Keratinocyte (primary cell): Measurements from ENCODE around the gene GSTA5. TPM values are rescaled to one million over a fixed set of nuclear protein-coding genes. Genes with fewer than 3 reads are reported as not detected.

ENCODE experiments used
- DNase-seq: peaks from one replicate; pipeline ENCODE4 v3.0.0-alpha.2; 2011; ENCODE audit warnings: low read depth, missing footprints, low spot score
- FAIRE-seq: peaks from 2 replicates; lab custom pipeline; 2011; peaks lifted over from hg19 to GRCh38; lab: Jason Lieb, UNC
- H2AFZ ChIP-seq: 2 replicates; pipeline ENCODE4 v1.6.0; 2012; ENCODE audit warnings: low read length, control low read depth, inconsistent platforms; ENCODE audit not compliant: control insufficient read depth
- H3K27ac ChIP-seq: 2 replicates; pipeline ENCODE4 v1.5.1; 2011; ENCODE audit warnings: low read length; ENCODE audit not compliant: control insufficient read depth, insufficient read depth
- H3K27me3 ChIP-seq: 3 replicates; pipeline ENCODE4 v1.6.0; 2011; ENCODE audit warnings: low read length; ENCODE audit not compliant: control insufficient read depth, insufficient read depth; ENCODE audit errors: extremely low read depth
- H3K36me3 ChIP-seq, 2 experiments: 2 replicates in 1 of 2; 3 replicates in 1 of 2; pipeline ENCODE4 v1.5.1; 2011; ENCODE audit warnings: low read length in 2 of 2, mild to moderate bottlenecking in 1 of 2; ENCODE audit not compliant: control insufficient read depth in 2 of 2, insufficient read depth in 2 of 2; ENCODE audit errors: extremely low read depth in 1 of 2
- H3K4me1 ChIP-seq: 3 replicates; pipeline ENCODE4 v1.5.1; 2011; ENCODE audit warnings: low read length; ENCODE audit not compliant: control insufficient read depth, insufficient read depth; ENCODE audit errors: extremely low read depth
- H3K4me2 ChIP-seq: 3 replicates; pipeline ENCODE4 v1.6.0; 2011; ENCODE audit warnings: low read depth, low read length; ENCODE audit not compliant: control insufficient read depth, insufficient read depth; ENCODE audit errors: extremely low read depth
- H3K4me3 ChIP-seq, 3 experiments: fragments of 200-600 bp in 1 of 3; sonication (generic) in 1 of 3; 2 replicates in 2 of 3; 3 replicates in 1 of 3; pipeline ENCODE4 v1.5.1; 2011 to 2016; ENCODE audit warnings: low read length in 3 of 3, mild to moderate bottlenecking in 3 of 3, control low read depth in 2 of 3, inconsistent platforms in 1 of 3, low read depth in 1 of 3, mixed read lengths in 1 of 3, mixed run types in 1 of 3, moderate library complexity in 1 of 3; ENCODE audit not compliant: control insufficient read depth in 2 of 3, insufficient read depth in 2 of 3; ENCODE audit errors: extremely low read depth in 1 of 3
- H3K79me2 ChIP-seq: 2 replicates; pipeline ENCODE4 v1.6.0; 2012; ENCODE audit warnings: low read length; ENCODE audit not compliant: control insufficient read depth, insufficient read depth
- H3K9ac ChIP-seq: 3 replicates; pipeline ENCODE4 v1.6.0; 2011; ENCODE audit warnings: low read length; ENCODE audit not compliant: control insufficient read depth, insufficient read depth; ENCODE audit errors: extremely low read depth
- H3K9me1 ChIP-seq: 3 replicates; pipeline ENCODE4 v1.6.0; 2011; ENCODE audit warnings: low read length; ENCODE audit not compliant: control insufficient read depth, insufficient read depth; ENCODE audit errors: extremely low read depth
- H3K9me3 ChIP-seq: 2 replicates; pipeline ENCODE4 v1.5.1; 2012; ENCODE audit warnings: low read depth, low read length; ENCODE audit not compliant: control insufficient read depth
- H4K20me1 ChIP-seq: 3 replicates; pipeline ENCODE4 v1.6.0; 2011; ENCODE audit warnings: low read length; ENCODE audit not compliant: control insufficient read depth, insufficient read depth; ENCODE audit errors: extremely low read depth
- EZH2 ChIP-seq: IDR thresholded peaks from one replicate; pipeline ENCODE4 v1.6.1; 2012; ENCODE audit warnings: inconsistent platforms, mild to moderate bottlenecking, low read length, moderate library complexity
- dilution Hi-C: fragments of 300-500 bp; cut with MboI; formaldehyde crosslinking; loops from one replicate; pipeline ENCODE4 v1.7.0; 2020; ENCODE audit warnings: low sequenced_read_pairs; ENCODE audit not compliant: extremely low pct_ligation_motif_present
- polyA plus RNA-seq, 5 experiments: library from polyadenylated mRNA; depleted of rRNA in 3 of 5; stranded (reverse) in 3 of 5; stranded (forward) in 1 of 5; unstranded in 1 of 5; fragments of >200 nt; gene quantifications; 1 replicate in 1 of 5; 2 replicates in 3 of 5; 3 replicates in 1 of 5; pipeline versions ENCODE4 v1.2.1 to v1.2.3, GENCODE V29; 2011 to 2012; ENCODE audit warnings: missing spikeins in 2 of 5, low read depth in 1 of 5, low replicate concordance in 1 of 5
- TF ChIP-seq, protein P1 (sequence below), 3 experiments: IDR thresholded peaks in 1 of 3; conservative IDR thresholded peaks in 1 of 3; optimal IDR thresholded peaks in 1 of 3; 2 replicates in 2 of 3; 3 replicates in 1 of 3; pipeline versions ENCODE3 to v1.5.1; 2011; ENCODE audit warnings: low read length in 3 of 3, mild to moderate bottlenecking in 3 of 3, moderate library complexity in 2 of 3, control low read depth in 1 of 3, inconsistent platforms in 1 of 3; ENCODE audit not compliant: insufficient read depth in 2 of 3; ENCODE audit errors: extremely low read depth in 1 of 3

Gene GSTA5
- polyA plus RNA-seq, 1 donor (not counting 4 experiments of a cell fraction or from before 2014, with no cell fraction given): not detected

DNA sequence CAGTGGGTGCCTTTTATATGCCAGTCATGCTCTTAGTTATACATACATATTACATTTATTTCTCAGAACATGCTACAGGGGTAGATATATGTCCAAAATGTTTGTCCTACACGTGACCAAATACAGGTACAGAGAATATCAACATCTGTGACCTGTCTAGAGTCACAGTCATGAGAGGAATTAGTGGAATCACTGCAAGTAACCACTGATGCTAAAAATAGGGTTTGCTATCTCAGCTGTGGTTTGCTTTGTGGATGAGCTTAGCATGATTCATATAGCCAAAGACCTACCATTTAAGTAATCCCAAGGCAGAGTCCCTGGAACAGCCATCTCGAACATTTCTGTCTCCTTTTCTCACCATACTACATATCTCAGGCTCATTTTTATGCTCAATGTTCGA is 36.6 kb upstream of the GSTA5 start:
- Histone ChIP-seq H3K79me2 (no peaks in the 10 kb centered on the region), H3K4me2 (no peak overlapping the region), H3K27me3 (peaks cover 63% of the 10 kb centered on the region), H3K4me1 (peaks cover 7% of the 10 kb centered on the region), H3K9me1 (no peaks in the 10 kb centered on the region), H3K27ac (no peak overlapping the region), H3K4me3 (no peak overlapping the region), H3K36me3 (no peaks in the 10 kb centered on the region), H3K9ac (no peak overlapping the region), H3K9me3 (no peaks in the 10 kb centered on the region), H4K20me1 (no peaks in the 10 kb centered on the region), H2AFZ (no peak overlapping the region)
- DNase-seq (peak; percentile 5), FAIRE-seq (peak; percentile 60)
- no peak for TF ChIP-seq EZH2
- TF ChIP-seq, protein P1, sequence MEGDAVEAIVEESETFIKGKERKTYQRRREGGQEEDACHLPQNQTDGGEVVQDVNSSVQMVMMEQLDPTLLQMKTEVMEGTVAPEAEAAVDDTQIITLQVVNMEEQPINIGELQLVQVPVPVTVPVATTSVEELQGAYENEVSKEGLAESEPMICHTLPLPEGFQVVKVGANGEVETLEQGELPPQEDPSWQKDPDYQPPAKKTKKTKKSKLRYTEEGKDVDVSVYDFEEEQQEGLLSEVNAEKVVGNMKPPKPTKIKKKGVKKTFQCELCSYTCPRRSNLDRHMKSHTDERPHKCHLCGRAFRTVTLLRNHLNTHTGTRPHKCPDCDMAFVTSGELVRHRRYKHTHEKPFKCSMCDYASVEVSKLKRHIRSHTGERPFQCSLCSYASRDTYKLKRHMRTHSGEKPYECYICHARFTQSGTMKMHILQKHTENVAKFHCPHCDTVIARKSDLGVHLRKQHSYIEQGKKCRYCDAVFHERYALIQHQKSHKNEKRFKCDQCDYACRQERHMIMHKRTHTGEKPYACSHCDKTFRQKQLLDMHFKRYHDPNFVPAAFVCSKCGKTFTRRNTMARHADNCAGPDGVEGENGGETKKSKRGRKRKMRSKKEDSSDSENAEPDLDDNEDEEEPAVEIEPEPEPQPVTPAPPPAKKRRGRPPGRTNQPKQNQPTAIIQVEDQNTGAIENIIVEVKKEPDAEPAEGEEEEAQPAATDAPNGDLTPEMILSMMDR (optimal IDR thresholded peaks at IDR 0.05 in 1 of 3, IDR thresholded peaks at IDR 0.05 in 1 of 3, conservative IDR thresholded peaks at IDR 0.05 in 1 of 3; ENCODE audit: extremely low read depth in 1 of 3, insufficient read depth in 2 of 3, low read length in 3 of 3): no peak
- dilution Hi-C loops: no loop called here

DNA sequence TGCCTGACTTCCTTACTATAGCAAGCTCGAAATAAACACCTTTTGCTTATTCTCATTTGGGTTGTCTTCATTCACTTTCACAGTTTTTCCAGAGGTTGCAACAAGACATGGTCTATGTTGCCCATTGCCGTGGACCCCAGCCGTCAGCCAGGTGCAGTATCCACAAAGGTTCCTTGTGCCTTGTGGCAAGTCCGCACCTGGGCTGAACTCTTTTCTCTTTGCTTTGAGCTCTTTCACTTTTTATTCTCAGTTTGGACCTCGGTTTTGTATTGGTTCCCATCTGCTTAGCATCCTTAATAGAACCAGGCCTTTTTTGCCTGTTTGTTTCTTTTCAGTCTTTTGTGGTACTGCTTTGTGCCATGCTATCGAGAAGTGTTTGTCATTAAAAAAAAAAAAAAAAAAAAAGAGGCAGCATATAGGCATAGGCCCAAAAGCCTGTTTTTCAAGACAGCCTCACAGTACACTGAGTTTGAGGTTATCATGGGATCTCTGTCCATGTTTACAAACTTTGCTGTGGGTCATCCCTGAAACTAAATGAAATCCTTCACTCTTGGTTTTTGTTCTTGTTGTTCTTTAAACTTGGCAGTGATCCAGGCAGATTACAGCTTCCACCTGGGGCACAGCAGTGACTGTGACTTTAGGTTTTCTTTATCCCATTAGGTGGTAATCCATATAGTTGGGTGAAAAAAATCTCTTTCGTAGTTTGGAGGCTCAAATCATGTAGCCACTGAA is 35.6 kb upstream of the GSTA5 start:
- no peak for TF ChIP-seq EZH2
- TF ChIP-seq, protein P1 (optimal IDR thresholded peaks at IDR 0.05 in 1 of 3, IDR thresholded peaks at IDR 0.05 in 1 of 3, conservative IDR thresholded peaks at IDR 0.05 in 1 of 3; ENCODE audit: extremely low read depth in 1 of 3, insufficient read depth in 2 of 3, low read length in 3 of 3): no peak
- Histone ChIP-seq H3K27ac (no peak overlapping the region), H3K9ac (no peak overlapping the region), H3K9me1 (no peaks in the 10 kb centered on the region), H3K36me3 (no peaks in the 10 kb centered on the region), H3K9me3 (no peaks in the 10 kb centered on the region), H4K20me1 (no peaks in the 10 kb centered on the region), H3K4me3 (no peak overlapping the region), H2AFZ (no peak overlapping the region), H3K27me3 (peaks cover 63% of the 10 kb centered on the region), H3K4me1 (peaks cover 5% of the 10 kb centered on the region), H3K79me2 (no peaks in the 10 kb centered on the region), H3K4me2 (no peak overlapping the region)
- FAIRE-seq (no peak), DNase-seq (no peak)
- dilution Hi-C loops: no loop called here
